LNCAP (cell line): ENCODE results near the gene SDC3.

ENCODE experiments used
- CTCF ChIP-seq: fragments of 450-650 bp; IDR thresholded peaks from 2 replicates; pipeline ENCODE4 v1.5.1; 2017; ENCODE audit warnings: mild to moderate bottlenecking

SDC3 gene

GRCh38 chr1:30882678-30883388 lies 25.7 kb downstream of the SDC3 start:
- no peak for TF ChIP-seq CTCF

GRCh38 chr1:30881319-30882181 lies 27.0 kb downstream of the SDC3 start:
- no peak for TF ChIP-seq CTCF

- TF ChIP-seq CTCF, result no peak
Observed at GRCh38 chr1:30880678-30881318, 27.8 kb downstream of the SDC3 start.

- no peak for TF ChIP-seq CTCF
Observed at GRCh38 chr1:30879940-30880677, 28.4 kb downstream of the SDC3 start.

GRCh38 chr1:30879126-30879786 lies 29.3 kb downstream of the SDC3 start:
- no peak for TF ChIP-seq CTCF

GRCh38 chr1:30878559-30878958 lies 30.0 kb downstream of the SDC3 start:
- no peak for TF ChIP-seq CTCF

- no peak for TF ChIP-seq CTCF
Observed at GRCh38 chr1:30878016-30878415, 30.5 kb downstream of the SDC3 start.
